ENCODE results near the gene IRF2. TPM values are rescaled to one million over a fixed set of nuclear protein-coding genes. Genes with fewer than 3 reads are reported as not detected.

The IRF2 gene
- total RNA-seq, 1 donor from 2014 or later, result 80.8 TPM

Other genes with a start within 250 kb of the IRF2 start
- gene CASP3, start 174.9 kb upstream of the IRF2 start, total RNA-seq, result 71.2 and 73.2 TPM in 2 replicates
- gene PRIMPOL, start 175.2 kb upstream of the IRF2 start, total RNA-seq, result 17.7 and 21.2 TPM in 2 replicates